H1 (cell line): ENCODE measurements around the gene NUP50. TPM values are rescaled to one million over a fixed set of nuclear protein-coding genes. Genes with fewer than 3 reads are reported as not detected.

Experiments used
- CTCF ChIA-PET: fragments of 300-600 bp; sonication (Branson Sonifier 250); formaldehyde crosslinking; loops from one replicate; lab custom pipeline; 2021; ENCODE audit not compliant: partially characterized antibody; lab: Charles Lee
- POLR2A ChIA-PET: fragments of 300-600 bp; sonication (Branson Sonifier 250); formaldehyde crosslinking; loops from one replicate; lab custom pipeline; 2021; ENCODE audit warnings: inconsistent platforms; ENCODE audit not compliant: partially characterized antibody; lab: Charles Lee
- DNase-seq, 2 experiments: peaks; one replicate each; pipeline versions ENCODE4 v3.0.0 to v3.0.0-alpha.2; 2010 to 2022; ENCODE audit warnings: low spot score in 2 of 2, low read depth in 1 of 2, mixed read lengths in 1 of 2
- FAIRE-seq: peaks from 2 replicates; lab custom pipeline; 2011; peaks lifted over from hg19 to GRCh38; lab: Jason Lieb, UNC
- H2AFZ ChIP-seq: 2 replicates; pipeline ENCODE4 v1.8.1; 2012; ENCODE audit warnings: low read length, inconsistent platforms
- H2AK5ac ChIP-seq: 2 replicates; pipeline ENCODE4 v1.6.1; 2013; ENCODE audit warnings: low read depth, low read length
- H2BK120ac ChIP-seq: replicated peaks from 2 replicates; pipeline ENCODE3; 2013; ENCODE audit warnings: low read depth, low read length, inconsistent platforms
- H2BK12ac ChIP-seq: 2 replicates; pipeline ENCODE4 v1.6.1; 2013; ENCODE audit warnings: low read depth, low read length
- H2BK15ac ChIP-seq: 2 replicates; pipeline ENCODE4 v1.6.1; 2013; ENCODE audit warnings: low read length
- H2BK20ac ChIP-seq: 2 replicates; pipeline ENCODE4 v1.6.1; 2013; ENCODE audit warnings: low read length
- H2BK5ac ChIP-seq: 2 replicates; pipeline ENCODE4 v1.6.1; 2013; ENCODE audit warnings: low read depth, low read length
- H3K14ac ChIP-seq: 2 replicates; pipeline ENCODE4 v1.6.1; 2013; ENCODE audit warnings: inconsistent platforms; ENCODE audit not compliant: insufficient read length
- H3K18ac ChIP-seq: 2 replicates; pipeline ENCODE4 v1.6.1; 2013; ENCODE audit warnings: low read length; ENCODE audit errors: extremely low read depth
- H3K23ac ChIP-seq: 2 replicates; pipeline ENCODE4 v1.6.1; 2013; ENCODE audit warnings: inconsistent platforms; ENCODE audit not compliant: insufficient read length
- H3K23me2 ChIP-seq: 2 replicates; pipeline ENCODE4 v1.6.1; 2013; ENCODE audit warnings: low read depth, low read length
- H3K27ac ChIP-seq: 2 replicates; pipeline ENCODE4 v1.6.1; 2011; ENCODE audit warnings: low read depth, low read length, inconsistent platforms
- H3K27me3 ChIP-seq, 4 experiments: replicated peaks in 1 of 4; 1 replicate in 1 of 4; 2 replicates in 3 of 4; pipeline versions ENCODE4 v1.6.1 to v1.8.1; 2011 to 2013; ENCODE audit warnings: low read length in 3 of 4, mild to moderate bottlenecking in 3 of 4, inconsistent platforms in 2 of 4, mixed read lengths in 2 of 4, moderate library complexity in 1 of 4; ENCODE audit not compliant: control insufficient read depth in 3 of 4, insufficient read depth in 3 of 4; ENCODE audit errors: extremely low read depth in 1 of 4
- H3K36me3 ChIP-seq, 4 experiments: 2 replicates each; pipeline versions ENCODE4 v1.6.1 to v1.8.1; 2011 to 2013; ENCODE audit warnings: mild to moderate bottlenecking in 4 of 4, low read length in 3 of 4, moderate library complexity in 2 of 4, control low read depth in 1 of 4, inconsistent platforms in 1 of 4; ENCODE audit not compliant: insufficient read depth in 4 of 4, control insufficient read depth in 2 of 4
- H3K4ac ChIP-seq: replicated peaks from 2 replicates; pipeline ENCODE3; 2013; ENCODE audit warnings: low read length, low read depth, mixed read lengths, inconsistent platforms; ENCODE audit not compliant: insufficient read length
- H3K4me1 ChIP-seq, 4 experiments: replicated peaks in 1 of 4; 1 replicate in 1 of 4; 2 replicates in 3 of 4; pipeline versions ENCODE4 v1.6.1 to v1.8.1; 2011 to 2013; ENCODE audit warnings: low read length in 3 of 4, inconsistent platforms in 2 of 4, mixed read lengths in 1 of 4; ENCODE audit not compliant: insufficient read depth in 4 of 4, control insufficient read depth in 3 of 4
- H3K4me2 ChIP-seq, 2 experiments: 2 replicates each; pipeline versions ENCODE4 v1.6.1 to v1.8.1; 2011 to 2013; ENCODE audit warnings: low read depth in 2 of 2, low read length in 2 of 2, control low read depth in 1 of 2, inconsistent platforms in 1 of 2, mild to moderate bottlenecking in 1 of 2; ENCODE audit not compliant: insufficient read depth in 1 of 2
- H3K4me3 ChIP-seq, 4 experiments: fragments of 200-600, 300-600 bp in 1 of 4; sonication (generic), shearing (Covaris generic), sonication (Bioruptor Twin) in 1 of 4; 2 replicates each; pipeline versions ENCODE4 v1.5.1 to v1.8.1; 2011 to 2016; ENCODE audit warnings: low read length in 4 of 4, low read depth in 3 of 4, control low read depth in 2 of 4, inconsistent platforms in 2 of 4, mild to moderate bottlenecking in 2 of 4, mixed read lengths in 1 of 4, moderate library complexity in 1 of 4; ENCODE audit not compliant: insufficient read depth in 2 of 4; ENCODE audit errors: extremely low read depth in 1 of 4
- H3K56ac ChIP-seq: replicated peaks from 2 replicates; pipeline ENCODE3; 2013; ENCODE audit warnings: low read depth, mild to moderate bottlenecking, mixed read lengths, low read length, inconsistent platforms; ENCODE audit not compliant: insufficient read length
- H3K79me1 ChIP-seq: 2 replicates; pipeline ENCODE4 v1.6.1; 2013; ENCODE audit warnings: low read depth, low read length, control low read depth
- H3K79me2 ChIP-seq, 2 experiments: 2 replicates each; pipeline versions ENCODE4 v1.6.1 to v1.8.1; 2012 to 2013; ENCODE audit warnings: low read length in 2 of 2, mild to moderate bottlenecking in 2 of 2, inconsistent platforms in 1 of 2; ENCODE audit not compliant: insufficient read depth in 2 of 2, control insufficient read depth in 1 of 2
- H3K9ac ChIP-seq, 4 experiments: replicated peaks in 1 of 4; 1 replicate in 1 of 4; 2 replicates in 3 of 4; pipeline versions ENCODE4 v1.6.1 to v1.8.1; 2011 to 2013; ENCODE audit warnings: low read depth in 3 of 4, low read length in 3 of 4, control low read depth in 2 of 4, mild to moderate bottlenecking in 2 of 4, moderate library complexity in 2 of 4, inconsistent platforms in 1 of 4; ENCODE audit errors: extremely low read depth in 1 of 4
- H3K9me3 ChIP-seq, 2 experiments: 2 replicates each; pipeline versions ENCODE4 v1.6.1 to v1.8.1; 2012 to 2013; ENCODE audit warnings: mild to moderate bottlenecking in 2 of 2, moderate library complexity in 2 of 2, control low read depth in 1 of 2, inconsistent platforms in 1 of 2, low read depth in 1 of 2, low read length in 1 of 2, mixed read lengths in 1 of 2; ENCODE audit not compliant: insufficient read depth in 2 of 2
- H4K20me1 ChIP-seq, 2 experiments: replicated peaks in 1 of 2; 2 replicates each; pipeline versions ENCODE3 to v1.8.1; 2011 to 2013; ENCODE audit warnings: inconsistent platforms in 2 of 2, low read length in 2 of 2, mild to moderate bottlenecking in 1 of 2; ENCODE audit not compliant: insufficient read depth in 2 of 2, control insufficient read depth in 1 of 2
- H4K5ac ChIP-seq: 2 replicates; pipeline ENCODE4 v1.6.1; 2013; ENCODE audit warnings: low read length, low read depth, mixed read lengths, inconsistent platforms; ENCODE audit not compliant: insufficient read length
- H4K8ac ChIP-seq: 2 replicates; pipeline ENCODE4 v1.8.0; 2013; ENCODE audit warnings: mild to moderate bottlenecking, moderate library complexity, low read length, inconsistent platforms; ENCODE audit not compliant: insufficient read depth; ENCODE audit errors: extremely low read depth
- H4K91ac ChIP-seq: replicated peaks from 2 replicates; pipeline ENCODE3; 2013; ENCODE audit warnings: low read length, mixed read lengths, inconsistent platforms; ENCODE audit not compliant: insufficient read length
- CBX8 ChIP-seq: fragments of 300-800, 300-1000 bp; sonication (generic); IDR thresholded peaks from 2 replicates; pipeline ENCODE4 v1.7.1; 2016; ENCODE audit warnings: low read depth, low read length, borderline replicate concordance
- CEBPB ChIP-seq: IDR thresholded peaks from 2 replicates; pipeline ENCODE4 v1.6.1; 2012; ENCODE audit warnings: low read depth, low read length
- CREB1 ChIP-seq: IDR thresholded peaks from 2 replicates; pipeline ENCODE4 v1.6.1; 2012; ENCODE audit warnings: inconsistent platforms
- KDM1A ChIP-seq: fragments of 200-600, 300-600 bp; sonication (generic); IDR thresholded peaks from 2 replicates; pipeline ENCODE4 v1.7.1; 2016; ENCODE audit warnings: mild to moderate bottlenecking, low read length, borderline replicate concordance
- KDM4A ChIP-seq: IDR thresholded peaks from one replicate; pipeline ENCODE4 v1.7.1; 2012; ENCODE audit warnings: low read depth, mild to moderate bottlenecking, moderate library complexity, low read length, inconsistent platforms; ENCODE audit not compliant: severe bottlenecking
- KDM5A ChIP-seq: fragments of 200-600 bp; IDR thresholded peaks from 2 replicates; pipeline ENCODE4 v1.7.1; 2012; ENCODE audit warnings: mild to moderate bottlenecking, low read length, inconsistent platforms, mixed read lengths
- POLR2A ChIP-seq, 2 experiments: IDR thresholded peaks; 1 replicate in 1 of 2; 2 replicates in 1 of 2; pipeline ENCODE4 v1.6.1; 2011; ENCODE audit warnings: low read depth in 2 of 2, low read length in 2 of 2, mild to moderate bottlenecking in 2 of 2; ENCODE audit errors: control extremely low read depth in 1 of 2
- RFX5 ChIP-seq: IDR thresholded peaks from 2 replicates; pipeline ENCODE4 v1.6.1; 2011; ENCODE audit warnings: low read depth, low read length, improper control_type of control experiment, borderline replicate concordance
- SP2 ChIP-seq: IDR thresholded peaks from 2 replicates; pipeline ENCODE4 v1.6.1; 2012; ENCODE audit warnings: mild to moderate bottlenecking, low read length, inconsistent platforms
- TAF1 ChIP-seq: IDR thresholded peaks from 2 replicates; pipeline ENCODE4 v1.6.1; 2011; ENCODE audit warnings: mild to moderate bottlenecking, low read depth, low read length
- TAF7 ChIP-seq: optimal IDR thresholded peaks from 2 replicates; pipeline ENCODE3; 2011; ENCODE audit warnings: low read depth, mild to moderate bottlenecking, inconsistent platforms, low read length, moderate library complexity, borderline replicate concordance
- TBP ChIP-seq: IDR thresholded peaks from 2 replicates; pipeline ENCODE4 v1.6.1; 2011; ENCODE audit warnings: low read depth, low read length, improper control_type of control experiment
- WGBS, 2 experiments: shearing (Covaris generic) in 1 of 2; methylation state at CpG; one replicate each; pipeline versions ENCODE4 v1.1.6 to v1.1.7; 2013 to 2015; ENCODE audit warnings: low lambda C conversion rate in 2 of 2, mixed read lengths in 2 of 2, inconsistent platforms in 1 of 2, low coverage in 1 of 2, missing lambda C conversion rate in 1 of 2; ENCODE audit not compliant: insufficient replicate concordance in 2 of 2, insufficient coverage in 1 of 2, insufficient read length in 1 of 2; ENCODE audit errors: extremely low coverage in 1 of 2, missing lambda C conversion rate in 1 of 2; 5-methylcytosine and 5-hydroxymethylcytosine counted together
- polyA plus RNA-seq, 7 experiments: library from polyadenylated mRNA; depleted of rRNA in 3 of 7; stranded (reverse) in 5 of 7; unstranded in 2 of 7; fragments of >200 nt in 5 of 7; fragments of 200-250 nt in 2 of 7; gene quantifications; 1 replicate in 5 of 7; 2 replicates in 1 of 7; 4 replicates in 1 of 7; pipeline versions ENCODE4 v1.2.1 to v1.2.3, GENCODE V29; 2011 to 2013; ENCODE audit warnings: missing spikeins in 2 of 7, mixed read lengths in 2 of 7
- total RNA-seq: library from RNA; stranded (reverse); fragmentation: NEBNext Ultra II Directional; extraction: Animal tissue kit (Norgen Biotek cat#: 25700); gene quantifications from 2 replicates; pipeline ENCODE4 v1.2.1, GENCODE V29; 2021
- TF ChIP-seq, protein P1 (sequence below): IDR thresholded peaks from 2 replicates; pipeline ENCODE4 v1.6.1; 2011; ENCODE audit warnings: low read length, improper control_type of control experiment
- TF ChIP-seq, protein P2 (sequence below): IDR thresholded peaks from 2 replicates; pipeline ENCODE4 v1.6.1; 2011; ENCODE audit warnings: low read depth, mild to moderate bottlenecking, low read length; ENCODE audit not compliant: insufficient read depth

NUP50 gene
- total and polyA plus RNA-seq, 2 of the 8 experiments (the other 6 are each of a cell fraction or from before 2014, with no cell fraction given), result 20.0 to 112 TPM

DNA sequence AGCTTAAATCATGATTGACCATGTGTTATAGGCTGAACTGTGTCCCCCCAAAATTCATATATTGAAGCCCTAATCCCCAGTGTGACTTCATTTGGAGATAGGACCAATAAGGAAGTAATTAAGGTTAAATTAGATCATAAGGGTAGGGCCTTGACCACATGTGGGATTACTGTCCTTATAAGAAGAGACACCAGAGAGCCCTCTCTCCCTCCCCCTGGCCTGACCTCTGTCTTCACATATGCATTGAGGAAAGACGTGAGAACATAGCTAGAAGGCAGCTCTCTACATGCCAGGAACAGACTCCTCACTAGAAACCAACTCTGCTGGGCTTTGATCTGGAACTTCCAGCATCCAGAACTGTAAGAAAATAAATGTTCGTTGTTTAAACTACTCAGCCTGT lies 13.6 kb upstream of the NUP50 start:
- no peaks in the 10 kb centered on the region for H3K27me3 ChIP-seq
- no peak overlapping the region for H2AFZ ChIP-seq
- H3K56ac ChIP-seq, result no peak overlapping the region
- H3K9me3 ChIP-seq, result no peaks in the 10 kb centered on the region
- no peak overlapping the region for H3K14ac ChIP-seq
- no peaks in the 10 kb centered on the region for H3K23me2 ChIP-seq
- H3K4me2 ChIP-seq, result no peak overlapping the region
- no peak overlapping the region for H3K23ac ChIP-seq
- no peak overlapping the region for H2BK15ac ChIP-seq
- H4K91ac ChIP-seq, result no peak overlapping the region
- no peak overlapping the region for H3K18ac ChIP-seq
- no peaks in the 10 kb centered on the region for H3K79me2 ChIP-seq
- no peak overlapping the region for H3K4me3 ChIP-seq
- no peak overlapping the region for H2AK5ac ChIP-seq
- peaks cover 0 to under 1% of the 10 kb centered on the region in 2 experiments for H4K20me1 ChIP-seq
- no peak overlapping the region for H2BK5ac ChIP-seq
- no peak overlapping the region for H3K9ac ChIP-seq
- DNase-seq (no peak), FAIRE-seq (no peak)
- no peak overlapping the region for H3K27ac ChIP-seq
- H2BK120ac ChIP-seq, result no peak overlapping the region
- H3K4me1 ChIP-seq, result no peaks in the 10 kb centered on the region
- 93% methylated on average over 2 of the region's 2 CpGs; no CpG with 5 or more reads in 1 of the 2 experiments for WGBS, 2 experiments
- H3K79me1 ChIP-seq, result no peaks in the 10 kb centered on the region; the same call in 1 of the 2 replicates
- no peak overlapping the region for H2BK12ac ChIP-seq
- no peak overlapping the region for H3K4ac ChIP-seq
- CTCF ChIA-PET, result interaction anchor here (0.9 kb wide), 1 partner anchor 10 kb away, joined by 3 read pairs; no protein-coding TSS in a partner anchor
- no peak overlapping the region for H2BK20ac ChIP-seq
- H4K8ac ChIP-seq, result no peak overlapping the region
- POLR2A ChIA-PET, result interaction anchor here (0.7 to 1.3 kb wide), 3 partner anchors 10 to 15 kb away, joined by 3 to 6 read pairs (median 5); no protein-coding TSS in a partner anchor
- no peak overlapping the region for H4K5ac ChIP-seq
- peaks cover 0 to 23% (median 9%) of the 10 kb centered on the region in 4 experiments; a peak in 4 of 8 replicates for H3K36me3 ChIP-seq
- TF ChIP-seq SP2 (no peak), POLR2A (IDR thresholded peaks at IDR 0.05; ENCODE audit: control extremely low read depth in 1 of 2, low read depth in 2 of 2, low read length in 2 of 2) (no peak), TAF1 (no peak), KDM1A (no peak), KDM4A (no peak), TBP (no peak), KDM5A (no peak), CREB1 (no peak), RFX5 (no peak), TAF7 (no peak), CBX8 (no peak), CEBPB (no peak)
- TF ChIP-seq, protein P1, sequence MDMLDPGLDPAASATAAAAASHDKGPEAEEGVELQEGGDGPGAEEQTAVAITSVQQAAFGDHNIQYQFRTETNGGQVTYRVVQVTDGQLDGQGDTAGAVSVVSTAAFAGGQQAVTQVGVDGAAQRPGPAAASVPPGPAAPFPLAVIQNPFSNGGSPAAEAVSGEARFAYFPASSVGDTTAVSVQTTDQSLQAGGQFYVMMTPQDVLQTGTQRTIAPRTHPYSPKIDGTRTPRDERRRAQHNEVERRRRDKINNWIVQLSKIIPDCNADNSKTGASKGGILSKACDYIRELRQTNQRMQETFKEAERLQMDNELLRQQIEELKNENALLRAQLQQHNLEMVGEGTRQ, result no peak
- TF ChIP-seq, protein P2, sequence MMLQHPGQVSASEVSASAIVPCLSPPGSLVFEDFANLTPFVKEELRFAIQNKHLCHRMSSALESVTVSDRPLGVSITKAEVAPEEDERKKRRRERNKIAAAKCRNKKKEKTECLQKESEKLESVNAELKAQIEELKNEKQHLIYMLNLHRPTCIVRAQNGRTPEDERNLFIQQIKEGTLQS, result no peak
